ENCODE measurements around the gene POLR3B. TPM values are rescaled to one million over a fixed set of nuclear protein-coding genes. Genes with fewer than 3 reads are reported as not detected.

The POLR3B gene
- total RNA-seq, 4 donors from 2014 or later, result 5.1 to 10.7 (median 7.4) TPM

DNA sequence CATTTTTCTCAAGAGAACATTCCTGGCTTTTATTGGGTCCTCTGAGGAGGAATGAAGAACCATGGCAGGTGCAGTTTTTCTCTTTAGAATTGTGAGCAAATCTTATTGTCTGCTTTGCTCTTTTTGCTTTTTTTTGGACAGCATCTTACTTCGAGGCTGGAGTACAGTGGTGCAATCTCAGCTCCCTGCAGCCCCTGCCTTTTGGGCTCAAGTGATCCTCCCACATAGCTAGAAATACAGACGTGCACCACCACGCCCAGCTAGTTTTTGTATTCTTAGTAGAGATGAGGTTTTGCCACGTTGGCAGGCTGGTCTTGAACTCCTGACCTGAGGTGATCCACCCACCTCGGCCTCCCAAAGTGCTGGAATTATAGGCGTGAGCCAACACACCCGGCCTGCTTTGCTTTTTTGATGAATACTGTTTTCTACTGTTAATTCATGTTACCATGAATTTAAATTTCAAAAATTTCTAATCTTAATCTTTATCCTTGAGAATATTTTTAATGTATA lies 71.5 kb downstream of the POLR3B start:
- Histone ChIP-seq H3K4me1 (no peaks in the 10 kb centered on the region), H3K4me3 (no peak overlapping the region), H3K9me3 (no peaks in the 10 kb centered on the region), H3K27ac (no peak overlapping the region), H3K27me3 (no peaks in the 10 kb centered on the region), H3K36me3 (no peaks in the 10 kb centered on the region)
- no peak for DNase-seq
- no peak for TF ChIP-seq POLR2A (IDR thresholded peaks at IDR 0.05)
- TF ChIP-seq, protein P1, sequence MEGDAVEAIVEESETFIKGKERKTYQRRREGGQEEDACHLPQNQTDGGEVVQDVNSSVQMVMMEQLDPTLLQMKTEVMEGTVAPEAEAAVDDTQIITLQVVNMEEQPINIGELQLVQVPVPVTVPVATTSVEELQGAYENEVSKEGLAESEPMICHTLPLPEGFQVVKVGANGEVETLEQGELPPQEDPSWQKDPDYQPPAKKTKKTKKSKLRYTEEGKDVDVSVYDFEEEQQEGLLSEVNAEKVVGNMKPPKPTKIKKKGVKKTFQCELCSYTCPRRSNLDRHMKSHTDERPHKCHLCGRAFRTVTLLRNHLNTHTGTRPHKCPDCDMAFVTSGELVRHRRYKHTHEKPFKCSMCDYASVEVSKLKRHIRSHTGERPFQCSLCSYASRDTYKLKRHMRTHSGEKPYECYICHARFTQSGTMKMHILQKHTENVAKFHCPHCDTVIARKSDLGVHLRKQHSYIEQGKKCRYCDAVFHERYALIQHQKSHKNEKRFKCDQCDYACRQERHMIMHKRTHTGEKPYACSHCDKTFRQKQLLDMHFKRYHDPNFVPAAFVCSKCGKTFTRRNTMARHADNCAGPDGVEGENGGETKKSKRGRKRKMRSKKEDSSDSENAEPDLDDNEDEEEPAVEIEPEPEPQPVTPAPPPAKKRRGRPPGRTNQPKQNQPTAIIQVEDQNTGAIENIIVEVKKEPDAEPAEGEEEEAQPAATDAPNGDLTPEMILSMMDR (IDR thresholded peaks at IDR 0.05), result no peak

DNA sequence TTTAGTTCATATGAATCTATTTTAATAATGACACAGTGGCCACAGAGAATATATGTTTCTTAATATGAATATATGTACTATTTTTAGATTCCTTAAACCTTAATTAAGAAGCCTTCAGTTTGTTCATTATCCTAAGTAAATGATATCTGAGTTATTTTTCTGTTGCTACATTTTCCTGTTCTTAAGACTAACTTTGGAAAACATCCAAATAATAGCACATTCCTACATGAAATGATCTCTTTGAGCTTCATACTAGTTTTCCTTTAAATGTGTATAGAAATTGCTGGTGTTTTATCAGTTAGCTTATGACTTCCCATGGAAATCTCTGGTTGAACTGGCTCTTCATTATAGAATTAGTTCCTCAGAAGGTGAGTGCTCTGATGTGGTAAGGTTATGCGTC lies 72.1 kb downstream of the POLR3B start:
- DNase-seq, result no peak
- no peaks in the 10 kb centered on the region for H3K9me3 ChIP-seq
- H3K4me3 ChIP-seq, result no peak overlapping the region
- TF ChIP-seq POLR2A (IDR thresholded peaks at IDR 0.05), result no peak
- TF ChIP-seq, protein P1 (IDR thresholded peaks at IDR 0.05), result no peak
- no peaks in the 10 kb centered on the region for H3K27me3 ChIP-seq
- no peaks in the 10 kb centered on the region for H3K4me1 ChIP-seq
- H3K36me3 ChIP-seq, result no peaks in the 10 kb centered on the region
- H3K27ac ChIP-seq, result no peak overlapping the region

DNA sequence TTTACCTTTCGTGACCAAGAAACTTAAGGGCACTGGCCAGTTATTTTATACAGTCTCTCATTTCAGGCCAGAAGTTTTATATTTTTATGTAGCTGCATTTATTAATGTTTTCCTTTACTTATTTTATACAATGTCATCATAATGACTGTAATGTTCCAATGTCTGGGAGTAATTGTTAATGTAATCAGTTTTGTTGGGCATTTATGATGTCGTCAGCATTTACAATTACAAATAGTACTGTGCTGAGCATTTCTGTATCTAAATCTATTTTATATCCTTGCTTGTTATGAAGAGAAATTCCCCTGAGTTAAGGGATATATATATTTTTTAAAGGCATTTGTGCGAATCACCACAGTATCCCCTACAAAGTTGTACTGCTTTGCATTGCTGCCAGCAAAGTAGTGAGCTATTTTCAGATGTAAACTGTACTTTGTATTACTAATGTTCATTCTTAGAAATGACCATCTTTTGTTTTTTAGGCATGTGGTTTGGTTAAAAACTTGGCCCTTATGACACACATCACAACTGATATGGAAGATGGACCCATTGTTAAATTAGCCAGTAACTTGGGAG lies 74.4 kb downstream of the POLR3B start:
- H3K9me3 ChIP-seq, result no peaks in the 10 kb centered on the region
- no peak for DNase-seq
- TF ChIP-seq, protein P1 (IDR thresholded peaks at IDR 0.05), result no peak
- no peak for TF ChIP-seq POLR2A (IDR thresholded peaks at IDR 0.05)
- H3K36me3 ChIP-seq, result no peaks in the 10 kb centered on the region
- no peak overlapping the region for H3K27ac ChIP-seq
- H3K4me1 ChIP-seq, result no peaks in the 10 kb centered on the region
- no peaks in the 10 kb centered on the region for H3K27me3 ChIP-seq
- no peak overlapping the region for H3K4me3 ChIP-seq

DNA sequence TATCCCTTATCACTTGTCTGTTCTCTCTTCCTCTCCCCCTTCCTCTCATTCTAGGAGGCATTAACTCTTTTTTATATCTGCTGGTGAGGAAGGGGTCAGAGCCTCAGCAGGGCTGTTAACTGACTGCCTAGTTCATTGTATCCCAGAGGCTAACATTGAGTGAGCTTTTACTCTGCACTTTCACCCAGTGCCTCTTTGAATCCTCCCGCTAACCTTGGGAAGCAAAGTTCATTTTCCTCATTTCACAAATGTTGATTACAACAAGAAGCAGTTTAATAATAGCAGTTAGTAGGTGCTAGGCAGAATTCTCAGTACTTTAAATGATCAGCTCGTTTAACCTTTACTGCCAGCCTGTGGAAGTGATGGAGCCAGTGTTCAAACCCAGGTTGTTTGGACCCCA lies 75.5 kb downstream of the POLR3B start:
- TF ChIP-seq POLR2A (IDR thresholded peaks at IDR 0.05), result no peak
- TF ChIP-seq, protein P1 (IDR thresholded peaks at IDR 0.05), result no peak
- no peak overlapping the region for H3K27ac ChIP-seq
- H3K4me3 ChIP-seq, result no peak overlapping the region
- no peak for DNase-seq
- H3K4me1 ChIP-seq, result no peaks in the 10 kb centered on the region
- H3K36me3 ChIP-seq, result peaks cover 0 to 10% (median 0%) of the 10 kb centered on the region in 3 donors
- H3K9me3 ChIP-seq, result no peaks in the 10 kb centered on the region
- no peaks in the 10 kb centered on the region for H3K27me3 ChIP-seq

DNA sequence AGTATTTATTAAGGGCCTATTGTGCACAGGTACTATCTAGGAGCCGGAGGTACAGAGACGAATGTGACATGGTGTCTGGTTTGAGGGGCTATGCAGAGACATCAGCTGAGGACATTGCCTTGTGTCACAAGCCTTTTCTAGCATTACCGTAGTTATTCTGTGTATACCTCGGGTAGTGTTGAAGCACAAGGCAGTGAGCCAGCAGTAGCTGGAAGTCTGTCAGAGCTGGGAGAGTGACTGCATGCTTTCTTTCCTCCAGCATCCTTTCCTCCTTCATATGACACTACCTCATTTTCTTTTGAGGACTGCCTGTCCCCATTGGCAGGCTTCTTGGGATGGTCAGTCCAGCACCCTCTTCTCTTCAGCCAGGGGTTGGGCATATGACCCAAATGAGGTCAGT lies 77.0 kb downstream of the POLR3B start:
- no peak for TF ChIP-seq POLR2A (IDR thresholded peaks at IDR 0.05)
- TF ChIP-seq, protein P1 (IDR thresholded peaks at IDR 0.05), result no peak
- no peak overlapping the region for H3K4me3 ChIP-seq
- no peak for DNase-seq
- H3K36me3 ChIP-seq, result peaks cover 0 to 11% (median 0%) of the 10 kb centered on the region in 3 donors
- no peaks in the 10 kb centered on the region for H3K27me3 ChIP-seq
- H3K4me1 ChIP-seq, result no peaks in the 10 kb centered on the region
- H3K9me3 ChIP-seq, result no peaks in the 10 kb centered on the region
- H3K27ac ChIP-seq, result no peak overlapping the region
